NB4 (cell line): Measurements from ENCODE around the gene EPB41L5.

Experiments used
- CTCF ChIP-seq: IDR thresholded peaks from one replicate; pipeline ENCODE4 v1.5.1; 2012; ENCODE audit warnings: low read depth, low read length
- MAX ChIP-seq: IDR thresholded peaks from 2 replicates; pipeline ENCODE4 v1.6.1; 2011; ENCODE audit warnings: low read depth, low read length
- POLR2A ChIP-seq: IDR thresholded peaks from 2 replicates; pipeline ENCODE4 v1.6.1; 2011; ENCODE audit warnings: mild to moderate bottlenecking; ENCODE audit not compliant: insufficient read length; ENCODE audit errors: extremely low read depth

- TF ChIP-seq POLR2A (no peak), CTCF (no peak), MAX (no peak)
Measured at GRCh38 chr2:120059483-120059882, 46.6 kb downstream of the EPB41L5 start.
